Stimulated activated CD4-positive, alpha-beta T cell treated with anti-CD3 and anti-CD28 coated beads, Interleukin-12 subunit alpha, Interleukin-12 subunit beta, amount 100 ng/mL, for 24 hours (primary cell): Measurements from ENCODE around the gene CEBPB.

Experiments
- DNase-seq, 2 experiments: peaks; one replicate each; pipeline ENCODE4 v3.0.0-alpha.2; 2020; ENCODE audit warnings: low read depth in 2 of 2

Gene CEBPB

DNA sequence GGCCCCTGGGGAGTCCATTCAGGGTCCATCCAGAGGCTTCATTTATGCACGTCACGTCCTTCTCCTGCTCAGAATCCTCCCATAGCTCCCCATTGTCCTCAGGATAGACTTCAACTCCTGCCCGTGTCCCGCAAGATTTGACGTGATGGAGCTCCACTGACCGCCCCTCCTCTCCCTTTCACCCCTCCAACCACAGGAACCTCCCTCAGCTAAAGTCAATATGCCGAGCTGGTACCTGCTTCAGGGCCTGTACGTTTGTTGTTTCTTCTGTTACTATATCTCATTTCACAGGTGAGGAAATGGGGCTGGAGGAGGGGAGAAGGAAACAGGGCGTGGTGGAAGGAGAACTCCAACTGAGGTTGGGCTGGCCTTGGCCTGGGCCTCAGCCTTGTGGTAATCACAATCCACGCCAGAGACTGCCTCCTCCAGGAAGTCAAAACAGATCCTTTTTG is 38.6 kb downstream of the CEBPB start:
- DNase-seq, result no peak

DNA sequence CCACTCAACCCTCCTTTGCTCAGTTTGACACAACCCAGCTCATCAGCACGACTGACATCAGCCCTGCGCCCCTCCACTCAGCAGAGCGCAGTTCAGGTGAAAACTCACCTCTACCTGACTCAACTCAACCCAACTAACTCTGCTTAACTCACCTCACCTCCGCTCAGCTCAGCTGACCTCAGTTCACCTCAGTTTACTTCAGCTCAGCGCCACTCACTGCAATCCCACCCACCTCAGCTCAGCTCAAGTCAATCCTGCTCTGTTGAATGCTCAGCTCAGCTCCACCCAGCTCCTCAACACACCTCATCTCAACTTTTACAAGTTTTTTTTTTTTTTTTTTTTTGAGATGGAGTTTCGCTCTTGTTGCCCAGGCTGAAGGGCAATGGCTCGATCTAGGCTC is 39.6 kb downstream of the CEBPB start:
- DNase-seq, result no peak

DNA sequence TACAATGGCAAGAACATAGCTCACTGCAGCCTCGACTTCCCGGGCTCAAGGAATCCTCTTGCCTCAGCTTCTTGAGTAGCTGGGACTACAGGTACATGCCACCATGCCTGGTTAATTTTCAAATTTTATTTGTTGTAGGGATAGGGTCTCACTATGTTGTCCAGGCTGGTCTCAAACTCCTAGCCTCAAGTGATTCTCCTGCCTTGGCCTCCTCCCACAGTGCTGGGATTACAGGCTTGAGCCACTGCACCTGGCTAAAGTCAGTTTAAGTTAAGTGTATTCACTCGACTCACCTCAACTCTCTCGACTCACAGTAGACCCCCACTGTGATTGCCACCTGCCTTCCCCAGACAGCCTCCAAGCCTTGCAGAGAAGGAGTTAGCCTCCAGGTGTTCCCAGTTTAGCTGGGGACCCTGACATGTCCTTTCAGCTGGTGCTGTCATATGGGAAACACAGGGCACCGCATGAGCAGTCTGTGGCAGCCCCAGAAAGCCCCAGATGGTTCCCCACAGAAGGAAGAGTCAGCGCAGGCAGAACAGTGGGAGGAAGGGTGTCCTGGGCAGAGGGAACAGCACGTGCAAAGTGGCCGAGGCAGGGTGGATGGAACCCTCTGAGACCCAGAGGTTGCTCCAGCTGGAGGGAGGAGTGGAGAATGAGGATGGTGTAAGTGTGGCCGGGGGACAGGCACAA is 40.4 kb downstream of the CEBPB start:
- DNase-seq, result no peak

GRCh38 chr20:50231854-50232253 is 41.2 kb downstream of the CEBPB start:
- DNase-seq, result no peak

- DNase-seq, result no peak
These were observed 42.2 kb downstream of the CEBPB start for GRCh38 chr20:50232651-50233324.

- no peak for DNase-seq
These were observed 42.9 kb downstream of the CEBPB start for GRCh38 chr20:50233325-50234212.

GRCh38 chr20:50234288-50234687 is 43.7 kb downstream of the CEBPB start:
- no peak for DNase-seq

- no peak for DNase-seq
These were observed 46.7 kb downstream of the CEBPB start for GRCh38 chr20:50237349-50237748.

- no peak for DNase-seq
These were observed 47.6 kb downstream of the CEBPB start for GRCh38 chr20:50238081-50238800.

DNA sequence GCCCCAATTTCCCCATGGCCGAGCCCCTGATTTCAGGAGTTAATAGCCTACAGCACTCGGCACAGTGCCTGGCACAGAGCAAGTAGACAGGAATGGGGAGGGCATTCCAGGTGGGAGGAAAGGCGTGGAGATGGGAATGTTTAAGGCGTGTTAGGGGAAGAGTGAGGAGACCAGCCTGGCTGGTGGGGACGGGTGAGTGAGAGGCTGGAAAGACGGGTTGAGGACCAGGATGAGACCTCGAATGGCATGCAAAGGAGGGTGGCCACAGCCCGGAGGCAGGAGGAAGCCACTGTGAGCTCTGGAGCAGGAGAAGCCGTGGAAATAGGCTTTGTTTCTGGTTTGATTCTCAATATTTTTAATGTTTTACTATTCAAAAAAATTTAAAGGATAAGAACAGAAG is 49.5 kb downstream of the CEBPB start:
- no peak for DNase-seq

DNA sequence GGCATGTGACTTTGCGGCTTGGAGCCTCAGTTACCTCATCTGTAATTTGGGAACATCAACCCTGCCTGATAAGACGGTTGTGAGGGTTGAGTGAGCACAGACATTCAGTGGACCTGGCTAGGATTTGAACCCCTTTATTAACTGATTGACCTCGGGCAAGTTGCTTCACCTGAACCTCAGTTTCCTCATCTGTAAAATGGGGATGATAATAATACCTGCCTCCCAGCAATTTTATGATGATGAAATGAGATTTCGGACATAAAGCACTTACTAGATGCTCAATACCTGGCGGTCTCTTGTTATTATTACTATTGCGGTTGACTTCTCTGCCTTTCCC is 51.5 kb downstream of the CEBPB start:
- DNase-seq, result no peak
